ENCODE results near the gene GAREM1. TPM values are rescaled to one million over a fixed set of nuclear protein-coding genes. Genes with fewer than 3 reads are reported as not detected.

GAREM1 gene
- total and polyA plus RNA-seq, 2 donors (not counting 3 experiments of a cell fraction or from before 2014, with no cell fraction given), result 0.69 to 1.0 TPM

DNA sequence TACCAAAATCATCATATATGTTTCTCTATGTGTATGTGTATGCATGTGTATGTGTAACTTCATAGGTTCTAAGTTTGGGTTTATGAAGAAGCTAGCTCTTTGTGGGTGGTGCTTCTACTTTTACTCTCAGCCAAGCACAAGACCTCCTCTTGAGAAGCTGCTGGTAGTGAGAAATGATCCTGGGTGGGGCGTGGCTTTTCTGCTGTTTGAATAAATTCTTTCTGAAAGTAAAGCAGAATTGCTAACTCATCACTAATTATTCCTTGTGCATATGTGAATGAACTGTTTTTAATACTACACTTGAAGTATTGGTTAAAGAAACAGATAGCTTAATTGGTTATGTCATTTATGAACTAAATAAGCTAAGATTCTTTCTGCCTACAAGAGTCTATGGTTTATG lies 7.6 kb upstream of the GAREM1 start:
- intact Hi-C loops (cut with micrococcal nuclease), result no loop called here
- Histone ChIP-seq H3K9ac (replicated peaks; ENCODE audit: extremely low read depth, insufficient read depth, low read length) (no peak overlapping the region), H3K4me2 (ENCODE audit: insufficient read depth, low read length) (no peak overlapping the region), H3K36me3 (ENCODE audit: control insufficient read depth in 2 of 2, extremely low read depth in 1 of 2, insufficient read depth in 2 of 2, low read length in 2 of 2) (no peaks in the 10 kb centered on the region), H3K9me3 (replicated peaks; ENCODE audit: control insufficient read depth, insufficient read depth, low read length) (no peaks in the 10 kb centered on the region), H3K9me1 (replicated peaks; ENCODE audit: control insufficient read depth, extremely low read depth, insufficient read depth, low read length) (no peaks in the 10 kb centered on the region), H3K79me2 (ENCODE audit: control insufficient read depth, insufficient read depth, low read length) (no peaks in the 10 kb centered on the region), H3K27ac (ENCODE audit: insufficient read depth, low read depth, low read length) (no peak overlapping the region), H3K27me3 (ENCODE audit: control insufficient read depth in 2 of 2, insufficient read depth in 2 of 2, low read length in 2 of 2) (peaks cover 12 to 15% of the 10 kb centered on the region in 2 experiments), H3K4me1 (ENCODE audit: control insufficient read depth, extremely low read depth, insufficient read depth, low read length) (no peaks in the 10 kb centered on the region), H2AFZ (ENCODE audit: low read depth, low read length) (no peak overlapping the region), H3K4me3 (replicated peaks in 1 of 3; ENCODE audit: insufficient read depth in 1 of 3, low read depth in 1 of 3, low read length in 3 of 3) (no peak overlapping the region), H4K20me1 (replicated peaks; ENCODE audit: control insufficient read depth, extremely low read depth, insufficient read depth, low read length) (no peaks in the 10 kb centered on the region)
- CTCF ChIA-PET, result interaction anchor here (1.4 to 1.5 kb wide), 2 partner anchors 189 to 206 kb away, joined by 4 read pairs; no protein-coding TSS in a partner anchor
- FAIRE-seq, result no peak
- no TSS peak for BruUV-seq (replicated peaks)
- POLR2A ChIA-PET, result no interaction called here
- dilution Hi-C loops (cut with MboI; ENCODE audit: extremely low pct_ligation_motif_present, low sequenced_read_pairs), result no loop called here
- no peak for DNase-seq (ENCODE audit: low read depth, low spot score)
- TF ChIP-seq JUN (IDR thresholded peaks at IDR 0.05; ENCODE audit: borderline replicate concordance, insufficient read depth, insufficient read length, low read depth) (no peak), GATA2 (IDR thresholded peaks at IDR 0.05; ENCODE audit: insufficient read depth, insufficient read length, low read depth, low read length) (no peak), FOS (IDR thresholded peaks at IDR 0.05; ENCODE audit: borderline replicate concordance, insufficient read depth, low read length) (no peak)
- TF ChIP-seq, protein P1, sequence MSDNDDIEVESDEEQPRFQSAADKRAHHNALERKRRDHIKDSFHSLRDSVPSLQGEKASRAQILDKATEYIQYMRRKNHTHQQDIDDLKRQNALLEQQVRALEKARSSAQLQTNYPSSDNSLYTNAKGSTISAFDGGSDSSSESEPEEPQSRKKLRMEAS (IDR thresholded peaks at IDR 0.05; ENCODE audit: insufficient read depth, insufficient read length), result no peak

DNA sequence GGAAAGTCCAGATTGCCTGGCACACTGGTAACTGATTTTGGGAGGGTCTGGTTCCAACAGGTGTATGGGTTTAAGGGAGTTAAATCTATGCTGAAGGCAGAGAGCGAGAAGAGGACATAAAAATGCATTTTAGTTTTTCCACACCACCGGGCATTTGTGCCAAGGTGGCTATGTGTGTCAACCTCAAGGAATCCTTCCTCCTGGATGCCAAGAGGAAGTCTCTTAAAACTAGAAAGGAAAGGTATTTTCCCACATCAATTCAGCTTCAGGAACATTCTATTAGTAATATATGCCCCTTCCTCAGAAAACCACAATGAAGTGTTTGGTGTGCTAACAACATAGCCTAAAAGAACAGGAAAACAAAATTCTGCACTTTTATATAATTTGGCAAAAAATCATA lies 5.4 kb upstream of the GAREM1 start:
- DNase-seq (ENCODE audit: low read depth, low spot score) (no peak), FAIRE-seq (no peak)
- no peak overlapping the region for H3K27ac ChIP-seq (ENCODE audit: insufficient read depth, low read depth, low read length)
- no peak overlapping the region for H3K4me3 ChIP-seq (replicated peaks in 1 of 3; ENCODE audit: insufficient read depth in 1 of 3, low read depth in 1 of 3, low read length in 3 of 3)
- CTCF ChIA-PET, result interaction anchor here (7.8 kb wide), 1 partner anchor 189 kb away, joined by 295 read pairs; no protein-coding TSS in a partner anchor
- no peak overlapping the region for H2AFZ ChIP-seq (ENCODE audit: low read depth, low read length)
- no TSS peak for BruUV-seq (replicated peaks)
- POLR2A ChIA-PET, result no interaction called here
- TF ChIP-seq MYC (IDR thresholded peaks at IDR 0.05; ENCODE audit: low read depth, low read length) (no peak), EZH2 (IDR thresholded peaks at IDR 0.05; ENCODE audit: borderline replicate concordance, low read depth, low read length, severe bottlenecking) (no peak), FOS (IDR thresholded peaks at IDR 0.05; ENCODE audit: borderline replicate concordance, insufficient read depth, low read length) (no peak), POLR2A (IDR thresholded peaks at IDR 0.05; ENCODE audit: low read depth, low read length) (no peak), JUN (IDR thresholded peaks at IDR 0.05; ENCODE audit: borderline replicate concordance, insufficient read depth, insufficient read length, low read depth) (no peak), GATA2 (IDR thresholded peaks at IDR 0.05; ENCODE audit: insufficient read depth, insufficient read length, low read depth, low read length) (no peak), POLR2AphosphoS5 (IDR thresholded peaks at IDR 0.05; ENCODE audit: insufficient read depth, low read depth, low read length) (no peak)
- TF ChIP-seq, protein P2, sequence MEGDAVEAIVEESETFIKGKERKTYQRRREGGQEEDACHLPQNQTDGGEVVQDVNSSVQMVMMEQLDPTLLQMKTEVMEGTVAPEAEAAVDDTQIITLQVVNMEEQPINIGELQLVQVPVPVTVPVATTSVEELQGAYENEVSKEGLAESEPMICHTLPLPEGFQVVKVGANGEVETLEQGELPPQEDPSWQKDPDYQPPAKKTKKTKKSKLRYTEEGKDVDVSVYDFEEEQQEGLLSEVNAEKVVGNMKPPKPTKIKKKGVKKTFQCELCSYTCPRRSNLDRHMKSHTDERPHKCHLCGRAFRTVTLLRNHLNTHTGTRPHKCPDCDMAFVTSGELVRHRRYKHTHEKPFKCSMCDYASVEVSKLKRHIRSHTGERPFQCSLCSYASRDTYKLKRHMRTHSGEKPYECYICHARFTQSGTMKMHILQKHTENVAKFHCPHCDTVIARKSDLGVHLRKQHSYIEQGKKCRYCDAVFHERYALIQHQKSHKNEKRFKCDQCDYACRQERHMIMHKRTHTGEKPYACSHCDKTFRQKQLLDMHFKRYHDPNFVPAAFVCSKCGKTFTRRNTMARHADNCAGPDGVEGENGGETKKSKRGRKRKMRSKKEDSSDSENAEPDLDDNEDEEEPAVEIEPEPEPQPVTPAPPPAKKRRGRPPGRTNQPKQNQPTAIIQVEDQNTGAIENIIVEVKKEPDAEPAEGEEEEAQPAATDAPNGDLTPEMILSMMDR (IDR thresholded peaks at IDR 0.05; ENCODE audit: extremely low read depth in 1 of 2, insufficient read depth in 1 of 2, low read depth in 1 of 2, low read length in 2 of 2), result no peak
- TF ChIP-seq, protein P1 (IDR thresholded peaks at IDR 0.05; ENCODE audit: insufficient read depth, insufficient read length), result no peak
- H3K79me2 ChIP-seq (ENCODE audit: control insufficient read depth, insufficient read depth, low read length), result no peaks in the 10 kb centered on the region
- no peaks in the 10 kb centered on the region for H3K9me3 ChIP-seq (replicated peaks; ENCODE audit: control insufficient read depth, insufficient read depth, low read length)
- H3K9me1 ChIP-seq (replicated peaks; ENCODE audit: control insufficient read depth, extremely low read depth, insufficient read depth, low read length), result no peaks in the 10 kb centered on the region
- dilution Hi-C loops (cut with MboI; ENCODE audit: extremely low pct_ligation_motif_present, low sequenced_read_pairs), result no loop called here
- no peaks in the 10 kb centered on the region for H3K36me3 ChIP-seq (ENCODE audit: control insufficient read depth in 2 of 2, extremely low read depth in 1 of 2, insufficient read depth in 2 of 2, low read length in 2 of 2)
- peaks cover 4% of the 10 kb centered on the region for H3K4me1 ChIP-seq (ENCODE audit: control insufficient read depth, extremely low read depth, insufficient read depth, low read length)
- H3K9ac ChIP-seq (replicated peaks; ENCODE audit: extremely low read depth, insufficient read depth, low read length), result no peak overlapping the region
- intact Hi-C loops (cut with micrococcal nuclease), result no loop called here
- H3K4me2 ChIP-seq (ENCODE audit: insufficient read depth, low read length), result no peak overlapping the region
- no peaks in the 10 kb centered on the region for H4K20me1 ChIP-seq (replicated peaks; ENCODE audit: control insufficient read depth, extremely low read depth, insufficient read depth, low read length)
- peaks cover 22 to 25% of the 10 kb centered on the region in 2 experiments for H3K27me3 ChIP-seq (ENCODE audit: control insufficient read depth in 2 of 2, insufficient read depth in 2 of 2, low read length in 2 of 2)

Data from endothelial cell of umbilical vein (primary cell).